Lower lobe of right lung (tissue), 2 donors: Measurements from ENCODE around the gene SMYD3. TPM values are rescaled to one million over a fixed set of nuclear protein-coding genes. Genes with fewer than 3 reads are reported as not detected.
A peak's percentile ranks its signal among the peaks of the same experiment; 100 is the strongest.

Source experiments
- ATAC-seq, 2 donors: fragments of 200-7000 bp; cut with Tn5 transposase; one replicate each; pipeline ENCODE4 v1.9.1; 2020 to 2022; ENCODE audit warnings: mild to moderate bottlenecking in 2 of 2, moderate library complexity in 2 of 2
- DNase-seq: peaks from one replicate; pipeline ENCODE4 v3.0.0-alpha.2; 2020
- H3K27ac ChIP-seq: fragments of 200-600 bp; one replicate; pipeline ENCODE4 v1.8.0; 2022
- H3K27me3 ChIP-seq: fragments of 200-600 bp; one replicate; pipeline ENCODE4 v1.8.0; 2022; ENCODE audit warnings: low read depth
- H3K36me3 ChIP-seq: fragments of 200-600 bp; one replicate; pipeline ENCODE4 v1.8.0; 2022; ENCODE audit warnings: mild to moderate bottlenecking
- H3K4me1 ChIP-seq: fragments of 200-600 bp; one replicate; pipeline ENCODE4 v1.8.0; 2022
- H3K4me3 ChIP-seq: fragments of 200-600 bp; one replicate; pipeline ENCODE4 v1.8.0; 2022; ENCODE audit warnings: mild to moderate bottlenecking
- H3K9me3 ChIP-seq: fragments of 200-600 bp; one replicate; pipeline ENCODE4 v1.8.0; 2022
- CTCF ChIP-seq: fragments of 200-600 bp; IDR thresholded peaks from one replicate; pipeline ENCODE4 v1.8.0; 2022; ENCODE audit warnings: antibody characterized with exemption, mild to moderate bottlenecking
- intact Hi-C: fragments of 100-400 bp; cut with DNase I; formaldehyde crosslinking; loops from one replicate; pipeline ENCODE4 v1.11.0; 2022
- total RNA-seq: library from RNA; stranded (reverse); fragmentation: NEBNext Ultra II Directional; extraction: Animal tissue kit (Norgen Biotek cat#: 25700); gene quantifications from one replicate; pipeline ENCODE4 v1.2.1, GENCODE V29; 2021
- donor health status: DM: no; HTN: yes; CAD: no; lungs with severe emphysema.

Gene SMYD3
- total RNA-seq, 1 donor from 2014 or later, result 20.5 TPM

- Histone ChIP-seq H3K4me1 (peaks cover 33% of the 10 kb centered on the region), H3K9me3 (no peaks in the 10 kb centered on the region), H3K27me3 (no peaks in the 10 kb centered on the region), H3K36me3 (no peaks in the 10 kb centered on the region), H3K4me3 (no peak overlapping the region), H3K27ac (peak overlapping the region; percentile 68)
- TF ChIP-seq CTCF, result no peak
- DNase-seq, result no peak
- intact Hi-C loops, result no loop called here
- no peak for ATAC-seq
Measured at GRCh38 chr1:245875581-245876261, 631.4 kb downstream of the SMYD3 start.

- no peak for TF ChIP-seq CTCF
- ATAC-seq (peak; percentile 68 to 72), DNase-seq (peak; percentile 69)
- Histone ChIP-seq H3K27me3 (no peaks in the 10 kb centered on the region), H3K27ac (peak overlapping the region; percentile 68), H3K4me1 (peaks cover 31% of the 10 kb centered on the region), H3K36me3 (no peaks in the 10 kb centered on the region), H3K4me3 (peak overlapping the region; percentile 9), H3K9me3 (no peaks in the 10 kb centered on the region)
- intact Hi-C loops, result no loop called here
Measured at GRCh38 chr1:245874942-245875580, 632.0 kb downstream of the SMYD3 start.

GRCh38 chr1:245873883-245874671 lies 633.0 kb downstream of the SMYD3 start:
- ATAC-seq (no peak), DNase-seq (no peak)
- peak overlapping the region; percentile 68 for H3K27ac ChIP-seq
- intact Hi-C loops, result no loop called here
- no peaks in the 10 kb centered on the region for H3K36me3 ChIP-seq
- no peaks in the 10 kb centered on the region for H3K27me3 ChIP-seq
- H3K4me1 ChIP-seq, result peaks cover 31% of the 10 kb centered on the region
- H3K9me3 ChIP-seq, result no peaks in the 10 kb centered on the region
- TF ChIP-seq CTCF, result no peak
- no peak overlapping the region for H3K4me3 ChIP-seq

- Histone ChIP-seq H3K4me1 (peaks cover 31% of the 10 kb centered on the region), H3K27ac (no peak overlapping the region), H3K27me3 (no peaks in the 10 kb centered on the region), H3K36me3 (no peaks in the 10 kb centered on the region), H3K9me3 (no peaks in the 10 kb centered on the region), H3K4me3 (no peak overlapping the region)
- ATAC-seq (no peak), DNase-seq (no peak)
- TF ChIP-seq CTCF, result no peak
- intact Hi-C loops, result no loop called here
Measured at GRCh38 chr1:245873068-245873467, 634.0 kb downstream of the SMYD3 start.

GRCh38 chr1:245872475-245872874 lies 634.6 kb downstream of the SMYD3 start:
- Histone ChIP-seq H3K36me3 (no peaks in the 10 kb centered on the region), H3K9me3 (no peaks in the 10 kb centered on the region), H3K4me1 (peaks cover 31% of the 10 kb centered on the region), H3K27me3 (no peaks in the 10 kb centered on the region), H3K4me3 (no peak overlapping the region), H3K27ac (no peak overlapping the region)
- intact Hi-C loops, result no loop called here
- ATAC-seq (no peak), DNase-seq (no peak)
- no peak for TF ChIP-seq CTCF
